OCI-LY7 (cell line): ENCODE measurements around the gene ARRDC2. TPM values are rescaled to one million over a fixed set of nuclear protein-coding genes. Genes with fewer than 3 reads are reported as not detected.

Source experiments
- BruUV-seq: library from RNA; stranded (reverse); fragments of 400-500 nt; replicated peaks from 2 replicates; lab custom pipeline; 2021; lab: Mats Ljungman, UMichigan
- CTCF ChIA-PET: fragments of 300-600 bp; sonication (Branson Sonifier 250); formaldehyde crosslinking; loops from one replicate; lab custom pipeline; 2022; ENCODE audit warnings: antibody characterized with exemption; ENCODE audit not compliant: unreplicated experiment; lab: Charles Lee
- POLR2A ChIA-PET: fragments of 300-600 bp; sonication (Branson Sonifier 250); formaldehyde crosslinking; loops from one replicate; lab custom pipeline; 2022; ENCODE audit warnings: antibody characterized with exemption; lab: Charles Lee
- DNase-seq: peaks from one replicate; pipeline ENCODE4 v3.0.0-alpha.2; 2015; ENCODE audit warnings: low spot score
- H2AFZ ChIP-seq: fragments of 200-600 bp; sonication (generic), shearing (Covaris generic); 2 replicates; pipeline ENCODE4 v1.6.1; 2014; ENCODE audit warnings: mild to moderate bottlenecking, antibody characterized with exemption, low read length, moderate library complexity
- H3K27ac ChIP-seq: fragments of 200-600 bp; sonication (generic); 2 replicates; pipeline ENCODE4 v1.5.1; 2014; ENCODE audit warnings: mixed run types, low read depth, mild to moderate bottlenecking, moderate library complexity, low read length, inconsistent platforms; ENCODE audit not compliant: poor library complexity, severe bottlenecking
- H3K36me3 ChIP-seq: fragments of 200-600 bp; sonication (generic); 2 replicates; pipeline ENCODE4 v1.6.1; 2014; ENCODE audit warnings: mild to moderate bottlenecking, antibody characterized with exemption, low read length, moderate library complexity, mixed read lengths; ENCODE audit not compliant: insufficient read depth
- H3K4me1 ChIP-seq: fragments of 200-600 bp; sonication (generic); 2 replicates; pipeline ENCODE4 v1.5.1; 2014; ENCODE audit warnings: mild to moderate bottlenecking, low read length; ENCODE audit not compliant: insufficient read depth, poor library complexity, severe bottlenecking
- H3K4me2 ChIP-seq: fragments of 200-600 bp; sonication (generic); 2 replicates; pipeline ENCODE4 v1.6.1; 2014; ENCODE audit warnings: mild to moderate bottlenecking, low read length
- H3K4me3 ChIP-seq: fragments of 200-600 bp; sonication (generic); 2 replicates; pipeline ENCODE4 v1.5.1; 2014; ENCODE audit warnings: mild to moderate bottlenecking, low read depth, low read length; ENCODE audit not compliant: poor library complexity, severe bottlenecking
- H3K79me2 ChIP-seq: fragments of 200-600 bp; sonication (generic); 2 replicates; pipeline ENCODE4 v1.6.1; 2016; ENCODE audit warnings: low read depth, mild to moderate bottlenecking, low read length, moderate library complexity, mixed read lengths; ENCODE audit not compliant: insufficient read depth
- H3K9me2 ChIP-seq: fragments of 200-600 bp; sonication (generic); 2 replicates; pipeline ENCODE4 v1.6.1; 2016; ENCODE audit warnings: mild to moderate bottlenecking, low read length, mixed read lengths; ENCODE audit not compliant: insufficient read depth
- H3K9me3 ChIP-seq: fragments of 200-600 bp; sonication (generic); 2 replicates; pipeline ENCODE4 v1.6.1; 2014; ENCODE audit warnings: mild to moderate bottlenecking, mixed run types, low read length, mixed read lengths
- H4K20me1 ChIP-seq: fragments of 200-600 bp; sonication (generic); 2 replicates; pipeline ENCODE4 v1.6.1; 2014; ENCODE audit warnings: mild to moderate bottlenecking, antibody characterized with exemption, low read length, moderate library complexity, mixed read lengths; ENCODE audit not compliant: insufficient read depth
- CTCF ChIP-seq: fragments of 200-600 bp; sonication (generic); conservative IDR thresholded peaks from 2 replicates; pipeline ENCODE4 v1.5.1; 2014; ENCODE audit warnings: mild to moderate bottlenecking, antibody characterized with exemption, low read length, moderate library complexity, mixed read lengths
- EZH2phosphoT487 ChIP-seq: fragments of 200-600 bp; sonication (generic); IDR thresholded peaks from 2 replicates; pipeline ENCODE4 v1.6.1; 2018; ENCODE audit warnings: low read depth, borderline replicate concordance, mild to moderate bottlenecking, mixed run types, antibody characterized with exemption, low read length, moderate library complexity, mixed read lengths
- intact Hi-C: fragments of 100-400 bp; cut with micrococcal nuclease; formaldehyde crosslinking; loops from one replicate; pipeline ENCODE4 v1.10.0; 2022; ENCODE audit not compliant: unreplicated experiment
- total RNA-seq, 2 experiments: library from RNA; depleted of rRNA in 1 of 2; stranded (reverse); fragments of >200 nt in 1 of 2; shearing (Covaris generic) in 1 of 2; gene quantifications; 2 replicates each; pipeline ENCODE4 v1.2.3, GENCODE V29; 2014 to 2022

Gene ARRDC2
- total RNA-seq, 2 experiments from 2014 or later: 30.7 TPM

GRCh38 chr19:17977021-17977420 lies 30.9 kb upstream of the ARRDC2 start:
- no peak for TF ChIP-seq EZH2phosphoT487
- Histone ChIP-seq H3K27ac (no peak overlapping the region), H3K4me3 (no peak overlapping the region), H3K4me2 (no peak overlapping the region), H3K36me3 (no peaks in the 10 kb centered on the region), H4K20me1 (no peaks in the 10 kb centered on the region), H3K9me3 (no peaks in the 10 kb centered on the region), H3K79me2 (no peaks in the 10 kb centered on the region), H2AFZ (no peak overlapping the region), H3K4me1 (peaks cover 13% of the 10 kb centered on the region), H3K9me2 (no peaks in the 10 kb centered on the region)
- intact Hi-C loops: no loop called here
- no TSS peak for BruUV-seq
- POLR2A ChIA-PET: no interaction called here
- no peak for DNase-seq
- CTCF ChIA-PET: interaction anchor here (0.6 kb wide), 1 partner anchor 20 kb away, joined by 3 read pairs; no protein-coding TSS in a partner anchor

- Histone ChIP-seq H3K9me3 (no peaks in the 10 kb centered on the region), H3K36me3 (no peaks in the 10 kb centered on the region), H3K27ac (no peak overlapping the region), H3K79me2 (no peaks in the 10 kb centered on the region), H3K4me1 (peaks cover 13% of the 10 kb centered on the region), H3K4me3 (no peak overlapping the region), H4K20me1 (no peaks in the 10 kb centered on the region), H2AFZ (no peak overlapping the region), H3K4me2 (no peak overlapping the region), H3K9me2 (no peaks in the 10 kb centered on the region)
- ChIA-PET CTCF (no interaction called here), POLR2A (interaction anchor here (0.7 kb wide), 1 partner anchor 11 kb away, joined by 4 read pairs; the partner anchor contains the start of gene KCNN1)
- intact Hi-C loops: no loop called here
- BruUV-seq: no TSS peak
- TF ChIP-seq CTCF: no peak
- TF ChIP-seq EZH2phosphoT487: no peak
- DNase-seq: no peak
Observed at GRCh38 chr19:17977488-17977887, 30.5 kb upstream of the ARRDC2 start.

- CTCF ChIA-PET: no interaction called here
- intact Hi-C loops: no loop called here
- peaks cover 13% of the 10 kb centered on the region for H3K4me1 ChIP-seq
- no peaks in the 10 kb centered on the region for H3K9me3 ChIP-seq
- no peak overlapping the region for H3K4me3 ChIP-seq
- no peaks in the 10 kb centered on the region for H3K9me2 ChIP-seq
- no peak for DNase-seq
- no peaks in the 10 kb centered on the region for H3K79me2 ChIP-seq
- TF ChIP-seq EZH2phosphoT487: no peak
- no peak for TF ChIP-seq CTCF
- POLR2A ChIA-PET: no interaction called here
- H3K36me3 ChIP-seq: no peaks in the 10 kb centered on the region
- H3K27ac ChIP-seq: no peak overlapping the region
- BruUV-seq: no TSS peak
- no peak overlapping the region for H2AFZ ChIP-seq
- H3K4me2 ChIP-seq: no peak overlapping the region
- no peaks in the 10 kb centered on the region for H4K20me1 ChIP-seq
Observed at GRCh38 chr19:17981611-17982010, 26.4 kb upstream of the ARRDC2 start.
